Esophagus (tissue), 2 donors: ENCODE measurements around the gene LGALS9C. TPM values are rescaled to one million over a fixed set of nuclear protein-coding genes. Genes with fewer than 3 reads are reported as not detected.
"Not testable (repeated sequence)": the region's sequence is repeated elsewhere in the genome, so short reads cannot be mapped to it uniquely, and the experiment has no call there.

Source experiments
- H3K27ac ChIP-seq, 2 donors: one replicate each; pipeline ENCODE4 v1.5.1; 2013; ENCODE audit warnings: low read depth in 2 of 2, mild to moderate bottlenecking in 2 of 2, inconsistent platforms in 1 of 2, low read length in 1 of 2, moderate library complexity in 1 of 2
- H3K27me3 ChIP-seq, 2 donors: one replicate each; pipeline ENCODE4 v1.6.1; 2013; ENCODE audit warnings: low read length in 2 of 2, control low read depth in 1 of 2, mild to moderate bottlenecking in 1 of 2; ENCODE audit not compliant: insufficient read depth in 2 of 2, control insufficient read depth in 1 of 2
- H3K36me3 ChIP-seq, 2 donors: one replicate each; pipeline ENCODE4 v1.6.1; 2013; ENCODE audit warnings: low read length in 1 of 2; ENCODE audit not compliant: control insufficient read depth in 2 of 2, insufficient read depth in 2 of 2
- H3K4me1 ChIP-seq, 2 donors: one replicate each; pipeline ENCODE4 v1.6.1; 2013; ENCODE audit warnings: low read length in 1 of 2; ENCODE audit not compliant: control insufficient read depth in 2 of 2, insufficient read depth in 2 of 2
- H3K4me3 ChIP-seq, 2 donors: one replicate each; pipeline ENCODE4 v1.5.1; 2013; ENCODE audit warnings: low read length in 2 of 2, mild to moderate bottlenecking in 2 of 2, low read depth in 1 of 2, moderate library complexity in 1 of 2
- H3K9me3 ChIP-seq, 2 donors: one replicate each; pipeline ENCODE4 v1.6.1; 2013; ENCODE audit warnings: mild to moderate bottlenecking in 2 of 2, low read depth in 1 of 2, low read length in 1 of 2, moderate library complexity in 1 of 2; ENCODE audit not compliant: control insufficient read depth in 2 of 2, insufficient read depth in 1 of 2
- WGBS, 2 donors: extraction: QIAGEN DNeasy Blood & Tissue Kit; methylation state at CpG; one replicate each; pipeline ENCODE4 v1.1.7; 2013; 5-methylcytosine and 5-hydroxymethylcytosine counted together
- polyA plus RNA-seq, 2 donors: library from polyadenylated mRNA; stranded (reverse); fragments of 200-250 nt; gene quantifications; one replicate each; pipeline ENCODE4 v1.2.3, GENCODE V29; 2013
- donor health status: healthy with polysubstance abuse.
- donor health status: Bipolar disorder and iron deficiency.

The LGALS9C gene
- polyA plus RNA-seq, 2 donors, result 13.4 to 28.2 TPM

- H3K4me3 ChIP-seq, H3K9me3 ChIP-seq, H3K4me1 ChIP-seq, H3K36me3 ChIP-seq, H3K27me3 ChIP-seq, H3K27ac ChIP-seq: not testable (repeated sequence)
- 35 to 38% methylated on average over 8 of the region's 8 CpGs for whole genome bisulfite sequencing, 2 donors
These were observed 17.6 kb upstream of the LGALS9C start for GRCh38 chr17:18459035-18459434.

DNA sequence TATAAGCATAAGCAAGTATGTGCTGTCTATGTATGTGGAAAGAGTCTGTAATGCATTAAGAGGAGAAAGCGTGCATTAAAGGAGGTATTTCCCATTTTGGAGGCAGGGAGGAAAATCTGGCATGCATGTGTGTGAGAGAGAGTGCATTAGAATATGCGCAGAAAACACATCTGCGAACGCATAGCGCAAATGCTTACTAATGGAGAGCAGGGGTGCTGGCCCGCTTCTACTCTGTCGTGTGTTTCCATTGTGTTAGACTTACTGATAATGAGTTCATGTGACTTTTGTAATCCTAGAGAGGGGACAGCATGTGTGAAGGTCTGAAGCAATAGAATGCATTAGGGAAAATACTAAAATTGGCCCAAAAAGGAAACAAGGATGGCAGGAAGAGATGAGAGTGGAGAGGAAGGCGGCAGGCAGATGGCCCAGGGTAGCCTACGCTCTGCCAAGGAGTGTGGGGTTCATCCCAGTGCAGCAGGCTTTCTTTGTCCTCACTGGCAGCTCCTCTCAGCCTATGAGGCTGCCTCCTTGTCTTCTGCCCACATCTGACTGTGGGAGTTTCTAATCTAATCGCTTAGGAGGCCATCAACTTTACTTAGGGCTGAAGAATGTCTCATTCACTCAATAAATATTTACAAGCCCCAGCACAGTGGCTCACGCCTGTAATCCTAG, 12.6 kb upstream of the LGALS9C start:
- not testable (repeated sequence) for H3K4me3 ChIP-seq, H3K9me3 ChIP-seq, H3K27ac ChIP-seq, H3K27me3 ChIP-seq, H3K36me3 ChIP-seq, H3K4me1 ChIP-seq
- WGBS, 2 donors, result 87 to 88% methylated on average over 9 of the region's 11 CpGs

DNA sequence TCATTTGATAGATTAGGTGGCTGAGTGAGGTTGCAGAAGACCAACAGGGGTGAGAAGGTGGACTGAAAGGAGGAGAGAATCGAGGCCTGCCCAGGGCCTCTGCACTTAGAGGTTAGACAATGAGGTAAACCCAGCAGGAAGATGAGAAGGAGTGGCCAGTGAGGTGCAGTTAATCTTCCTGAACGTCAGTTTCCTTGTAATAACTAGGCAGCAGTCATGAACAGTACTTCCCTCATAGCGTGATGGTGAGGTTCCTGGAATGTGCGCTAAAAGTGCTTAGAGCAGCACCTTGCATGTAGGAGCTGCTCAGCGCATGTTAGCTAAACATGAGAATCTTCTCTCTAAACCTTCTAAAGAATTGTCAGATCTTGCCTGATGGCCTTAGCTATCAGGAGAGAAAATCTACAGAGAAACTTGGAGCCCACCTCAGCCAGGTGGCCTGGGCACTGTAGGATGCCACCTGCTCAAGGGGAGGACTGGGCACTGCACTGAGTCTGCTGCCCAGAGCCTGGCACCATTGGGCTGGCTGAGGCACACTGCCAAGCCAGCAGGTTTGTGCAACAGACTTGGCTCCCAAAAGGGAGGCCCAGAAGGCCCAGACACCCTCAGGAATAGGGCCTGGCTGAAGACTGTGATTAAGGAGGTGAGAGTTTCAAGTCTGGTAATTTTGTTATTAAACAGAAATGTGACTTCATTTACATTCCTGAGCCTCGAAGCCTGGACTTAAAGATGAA, 10.2 kb upstream of the LGALS9C start:
- H3K4me3 ChIP-seq, H3K27me3 ChIP-seq, H3K4me1 ChIP-seq, H3K36me3 ChIP-seq, H3K9me3 ChIP-seq: not testable (repeated sequence)
- 43 to 47% methylated on average over 4 to 6 of the region's 6 CpGs for WGBS, 2 donors
- peak overlapping the region; percentile 77 to 89 for H3K27ac ChIP-seq

DNA sequence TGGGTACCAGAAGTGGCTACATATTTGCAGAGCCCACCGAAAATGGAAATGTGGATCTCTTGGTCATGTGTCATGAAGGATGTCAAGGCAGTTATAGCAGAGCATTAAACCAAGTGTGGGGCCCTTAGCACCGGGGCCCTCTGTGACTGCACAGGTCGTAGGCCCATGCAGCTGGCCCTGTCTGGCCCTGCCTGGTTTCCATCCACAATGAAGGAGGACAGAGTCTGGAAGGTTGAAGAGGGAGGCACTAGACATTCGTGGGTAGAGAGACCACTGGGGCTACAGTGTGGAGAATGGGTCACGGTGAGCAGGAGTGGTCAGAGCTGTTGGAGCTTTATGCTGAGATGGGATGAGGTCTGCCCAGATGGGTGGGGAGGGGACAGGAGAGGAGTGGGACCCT, 9.6 kb upstream of the LGALS9C start:
- not testable (repeated sequence) for H3K36me3 ChIP-seq, H3K4me1 ChIP-seq, H3K4me3 ChIP-seq, H3K9me3 ChIP-seq, H3K27me3 ChIP-seq
- peak overlapping the region; percentile 77 to 89 for H3K27ac ChIP-seq
- WGBS, 2 donors, result 78 to 83% methylated on average over 4 to 5 of the region's 5 CpGs

DNA sequence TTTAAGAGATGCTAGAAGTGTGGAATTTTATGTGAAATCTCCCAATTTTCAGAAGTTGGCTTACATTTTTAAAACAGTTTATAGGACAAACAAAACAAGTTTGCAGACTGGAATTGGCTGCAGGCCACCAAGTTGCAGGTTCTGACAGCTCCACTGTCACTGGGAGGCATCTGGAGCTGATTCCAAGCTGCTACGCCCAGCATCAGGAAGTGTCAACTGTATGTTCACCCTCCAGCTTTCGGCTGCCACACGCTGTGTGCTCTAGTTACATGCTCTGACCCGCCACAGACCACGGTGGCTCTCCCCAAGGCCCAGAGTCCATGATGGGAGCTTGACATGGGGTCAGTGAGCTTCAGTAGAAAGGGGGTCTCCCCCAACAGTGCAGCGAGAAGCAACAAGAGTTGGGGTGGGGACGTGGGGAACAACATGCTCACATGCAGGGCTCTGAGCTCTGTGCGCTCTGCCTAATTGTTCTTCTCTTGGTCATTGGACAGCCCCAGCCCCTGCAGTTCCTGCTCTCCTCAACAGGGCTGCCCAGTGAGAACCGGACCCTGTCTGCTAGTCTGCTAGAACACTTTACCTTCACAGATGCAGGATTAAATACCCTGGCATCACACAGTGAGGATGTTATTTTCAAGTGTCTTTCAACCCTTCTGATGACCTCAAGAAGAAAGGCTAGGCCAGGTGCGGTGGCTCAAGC, 8.0 kb upstream of the LGALS9C start:
- H3K4me1 ChIP-seq, H3K4me3 ChIP-seq, H3K36me3 ChIP-seq, H3K27me3 ChIP-seq, H3K9me3 ChIP-seq: not testable (repeated sequence)
- WGBS, 2 donors, result 43 to 56% methylated on average over 9 of the region's 10 CpGs
- peak overlapping the region; percentile 66 to 92 for H3K27ac ChIP-seq

- not testable (repeated sequence) for H3K27me3 ChIP-seq, H3K4me1 ChIP-seq, H3K9me3 ChIP-seq, H3K36me3 ChIP-seq, H3K4me3 ChIP-seq, H3K27ac ChIP-seq
- WGBS, 2 donors, result 82 to 89% methylated on average over 2 of the region's 2 CpGs
These were observed 6.8 kb upstream of the LGALS9C start for GRCh38 chr17:18469837-18470236.

DNA sequence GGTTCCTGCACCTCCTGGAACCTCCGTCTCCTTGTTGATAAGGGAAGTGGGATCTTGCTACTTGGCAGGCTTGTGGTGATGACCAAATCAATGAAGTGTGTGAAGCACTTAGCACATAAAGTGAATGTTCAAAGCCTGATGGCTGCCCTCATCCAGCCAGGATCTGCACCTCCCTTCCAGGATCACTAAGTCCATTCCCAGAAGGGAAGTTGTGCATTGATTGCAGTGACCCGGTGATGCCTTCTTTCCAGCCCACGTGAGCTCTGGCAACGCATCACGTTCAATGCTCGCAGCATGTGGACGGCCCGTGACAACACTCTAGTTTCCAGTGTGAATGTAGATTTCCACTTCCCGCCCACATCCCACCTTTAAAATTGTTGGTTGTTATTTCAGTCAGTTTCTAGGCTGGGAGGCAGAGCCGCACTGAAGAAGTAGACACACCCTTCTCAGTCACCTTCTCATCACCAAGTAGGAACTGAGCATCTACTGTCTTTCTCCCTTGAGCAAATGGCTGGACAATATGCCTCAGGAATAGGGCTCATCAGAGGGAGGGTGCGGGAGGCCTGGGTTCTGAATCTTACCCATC, 6.2 kb upstream of the LGALS9C start:
- H3K4me3 ChIP-seq, H3K4me1 ChIP-seq, H3K9me3 ChIP-seq, H3K27ac ChIP-seq, H3K36me3 ChIP-seq, H3K27me3 ChIP-seq: not testable (repeated sequence)
- 70 to 82% methylated on average over 5 to 7 of the region's 11 CpGs for WGBS, 2 donors

GRCh38 chr17:18473967-18474366, 2.6 kb upstream of the LGALS9C start:
- H3K27me3 ChIP-seq, H3K27ac ChIP-seq, H3K4me3 ChIP-seq, H3K9me3 ChIP-seq, H3K4me1 ChIP-seq, H3K36me3 ChIP-seq: not testable (repeated sequence)
- WGBS, 2 donors, result 88 to 92% methylated on average over 2 to 3 of the region's 4 CpGs

GRCh38 chr17:18474754-18475153, 1.8 kb upstream of the LGALS9C start:
- H3K9me3 ChIP-seq, H3K36me3 ChIP-seq, H3K27me3 ChIP-seq, H3K4me3 ChIP-seq, H3K27ac ChIP-seq, H3K4me1 ChIP-seq: not testable (repeated sequence)
- 52 to 64% methylated on average over 6 to 7 of the region's 7 CpGs for WGBS, 2 donors
